Stomach smooth muscle (tissue), 2 donors: Measurements from ENCODE around the gene GOLGA1.
A peak's percentile ranks its signal among the peaks of the same experiment; 100 is the strongest.

Experiments
- H3K27ac ChIP-seq: one replicate; pipeline ENCODE4 v1.7.0; 2013; ENCODE audit warnings: mild to moderate bottlenecking, low read length, inconsistent platforms
- H3K27me3 ChIP-seq, 2 donors: one replicate each; pipeline ENCODE4 v1.7.0; 2013; ENCODE audit warnings: low read length in 2 of 2; ENCODE audit not compliant: insufficient read depth in 2 of 2, control insufficient read depth in 1 of 2
- H3K36me3 ChIP-seq, 2 donors: one replicate each; pipeline ENCODE4 v1.7.0; 2013; ENCODE audit warnings: low read length in 2 of 2; ENCODE audit not compliant: control insufficient read depth in 2 of 2, insufficient read depth in 2 of 2
- H3K4me1 ChIP-seq: one replicate; pipeline ENCODE4 v1.7.0; 2013; ENCODE audit warnings: low read length; ENCODE audit not compliant: control insufficient read depth, insufficient read depth
- H3K4me3 ChIP-seq, 2 donors: one replicate each; pipeline ENCODE4 v1.7.0; 2013; ENCODE audit warnings: low read length in 2 of 2
- H3K9ac ChIP-seq, 2 donors: one replicate each; pipeline ENCODE4 v1.7.0; 2013; ENCODE audit warnings: low read length in 2 of 2, mild to moderate bottlenecking in 1 of 2
- H3K9me3 ChIP-seq, 2 donors: one replicate each; pipeline ENCODE4 v1.7.0; 2013; ENCODE audit warnings: low read length in 2 of 2; ENCODE audit not compliant: control insufficient read depth in 2 of 2
- donor health status: healthy.
- donor health status: Pancreatic carcinoma.

The GOLGA1 gene

DNA sequence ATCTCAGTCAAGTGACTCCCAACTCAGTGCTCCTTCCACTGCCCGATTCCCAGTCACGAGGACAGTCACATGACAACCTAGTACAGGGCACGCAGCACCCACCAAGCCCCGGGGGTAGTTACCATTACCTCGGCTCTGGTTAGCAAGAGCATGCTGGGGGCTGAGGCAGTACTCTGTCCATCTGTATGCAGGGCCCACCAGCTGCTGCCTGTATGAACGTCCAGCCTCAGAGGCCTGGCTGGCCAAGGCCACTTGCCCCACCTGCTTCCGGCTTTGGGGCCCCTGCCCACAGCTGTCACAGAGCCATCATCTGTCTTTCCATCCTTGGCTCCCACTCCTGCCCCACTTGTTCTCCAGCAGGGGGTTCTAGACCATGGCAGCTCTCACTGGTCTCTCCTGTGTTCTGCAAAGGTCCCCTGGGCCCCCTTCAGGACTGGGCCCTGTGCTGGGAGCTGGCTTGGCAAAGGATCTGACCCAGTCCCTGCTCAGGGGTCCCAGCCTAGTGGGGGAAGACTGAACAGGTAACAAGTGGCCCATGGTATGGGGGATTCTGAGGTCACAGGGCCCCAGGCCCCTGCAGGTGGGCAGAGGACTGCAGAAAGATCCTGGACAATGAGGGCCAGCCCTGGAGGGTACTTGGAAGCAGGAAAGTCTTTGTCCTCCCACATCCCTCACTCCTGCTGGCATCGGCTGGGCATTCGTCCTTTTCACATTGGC, 82.4 kb downstream of the GOLGA1 start:
- Histone ChIP-seq H3K27ac (no peak overlapping the region), H3K4me1 (peaks cover 34% of the 10 kb centered on the region), H3K4me3 (no peak overlapping the region), H3K9me3 (no peaks in the 10 kb centered on the region), H3K36me3 (peaks cover 29 to 34% of the 10 kb centered on the region in 2 donors), H3K9ac (no peak overlapping the region), H3K27me3 (no peaks in the 10 kb centered on the region)

DNA sequence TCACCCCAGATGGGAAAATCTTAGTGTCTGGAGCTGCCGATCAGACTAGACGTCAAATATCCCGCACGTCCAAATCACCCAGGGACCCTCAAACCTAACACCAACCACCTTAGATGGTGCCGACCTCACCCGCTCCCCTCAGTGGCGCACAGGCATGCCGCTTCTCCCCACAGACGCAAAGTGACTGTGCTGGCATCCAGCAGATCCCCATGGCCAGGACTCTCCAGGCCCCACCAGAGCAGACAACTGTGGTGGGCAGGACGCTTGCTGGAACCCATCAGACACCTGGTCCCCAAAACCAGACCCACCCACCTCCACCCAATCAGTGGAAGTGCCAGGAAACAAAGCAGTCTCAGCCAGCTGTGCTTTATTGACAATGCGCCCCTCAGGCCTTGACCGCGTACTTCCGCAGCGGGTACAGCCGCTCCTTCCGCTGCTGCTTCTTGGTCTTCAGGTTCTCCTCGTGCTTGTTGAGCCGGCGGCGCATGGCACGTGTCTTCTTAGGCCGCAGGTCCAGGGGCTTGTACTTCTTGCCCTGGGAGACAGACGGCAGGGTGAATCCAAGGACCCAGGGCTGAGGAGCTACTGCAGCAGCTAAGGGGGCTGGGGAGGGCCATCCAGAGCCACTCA, 83.2 kb downstream of the GOLGA1 start:
- no peak overlapping the region for H3K4me3 ChIP-seq
- H3K9me3 ChIP-seq = no peaks in the 10 kb centered on the region
- H3K27ac ChIP-seq = no peak overlapping the region
- no peak overlapping the region for H3K9ac ChIP-seq
- H3K36me3 ChIP-seq = peaks cover 29 to 34% of the 10 kb centered on the region in 2 donors
- no peaks in the 10 kb centered on the region for H3K27me3 ChIP-seq
- H3K4me1 ChIP-seq = peaks cover 39% of the 10 kb centered on the region

DNA sequence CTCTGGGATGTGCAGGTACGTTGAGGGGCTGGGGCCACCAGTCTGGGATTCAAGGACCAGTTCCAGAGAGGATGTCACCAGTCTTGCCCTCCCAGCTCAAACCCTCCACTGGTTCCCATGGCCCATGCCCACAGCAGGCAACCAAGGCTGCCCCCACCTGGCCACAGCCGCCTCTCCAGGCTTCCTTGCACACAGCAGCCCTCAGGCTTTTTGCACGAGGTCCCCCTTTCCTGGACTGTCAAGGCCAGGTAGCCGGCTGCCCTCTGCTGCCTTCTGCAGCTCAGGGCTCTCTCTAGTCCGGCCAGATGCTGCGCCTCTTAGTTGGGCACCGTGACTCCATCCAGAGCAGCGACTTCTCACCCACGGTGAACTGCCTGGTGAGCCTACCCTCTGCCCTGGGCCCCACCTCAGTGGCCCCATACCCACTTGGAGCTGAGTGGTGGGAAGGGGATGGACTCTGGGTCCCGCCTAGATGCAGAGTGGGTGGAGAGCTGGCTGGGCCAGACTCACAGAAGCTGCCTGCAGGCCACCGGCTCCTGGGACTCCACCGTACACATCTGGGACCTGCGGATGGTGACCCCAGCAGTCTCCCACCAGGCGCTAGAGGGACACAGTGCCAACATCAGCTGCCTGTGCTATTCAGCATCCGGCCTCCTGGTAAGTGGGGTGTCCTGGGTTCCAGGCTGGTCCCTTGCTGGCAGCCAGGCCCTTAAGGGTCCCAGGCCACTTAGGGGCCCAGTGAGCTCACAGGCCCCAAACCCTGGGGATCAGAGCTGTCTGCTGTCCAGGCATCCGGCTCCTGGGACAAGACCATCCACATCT, 84.7 kb downstream of the GOLGA1 start:
- Histone ChIP-seq H3K27me3 (no peaks in the 10 kb centered on the region), H3K4me1 (peaks cover 40% of the 10 kb centered on the region), H3K4me3 (no peak overlapping the region), H3K9ac (no peak overlapping the region), H3K9me3 (no peaks in the 10 kb centered on the region), H3K27ac (no peak overlapping the region), H3K36me3 (peaks cover 29 to 34% of the 10 kb centered on the region in 2 donors)

DNA sequence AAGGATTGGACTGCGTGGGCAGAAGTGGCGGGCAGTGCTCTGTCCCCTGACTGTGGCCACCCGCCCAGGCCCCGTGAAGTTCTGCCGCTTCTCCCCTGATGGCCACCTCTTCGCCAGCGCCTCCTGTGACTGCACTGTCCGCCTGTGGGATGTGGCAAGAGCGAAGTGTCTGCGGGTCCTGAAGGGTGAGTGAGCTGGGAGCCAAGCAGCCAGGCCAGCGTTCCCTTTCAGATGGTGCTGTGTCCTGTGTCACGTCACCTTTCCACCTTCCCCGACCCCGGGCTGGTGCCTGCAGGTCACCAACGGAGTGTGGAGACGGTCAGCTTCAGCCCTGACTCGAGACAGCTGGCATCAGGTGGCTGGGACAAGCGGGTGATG, 85.3 kb downstream of the GOLGA1 start:
- Histone ChIP-seq H3K9me3 (no peaks in the 10 kb centered on the region), H3K4me1 (peaks cover 34% of the 10 kb centered on the region), H3K27ac (no peak overlapping the region), H3K27me3 (no peaks in the 10 kb centered on the region), H3K4me3 (no peak overlapping the region), H3K36me3 (peaks cover 26 to 33% of the 10 kb centered on the region in 2 donors), H3K9ac (no peak overlapping the region)

DNA sequence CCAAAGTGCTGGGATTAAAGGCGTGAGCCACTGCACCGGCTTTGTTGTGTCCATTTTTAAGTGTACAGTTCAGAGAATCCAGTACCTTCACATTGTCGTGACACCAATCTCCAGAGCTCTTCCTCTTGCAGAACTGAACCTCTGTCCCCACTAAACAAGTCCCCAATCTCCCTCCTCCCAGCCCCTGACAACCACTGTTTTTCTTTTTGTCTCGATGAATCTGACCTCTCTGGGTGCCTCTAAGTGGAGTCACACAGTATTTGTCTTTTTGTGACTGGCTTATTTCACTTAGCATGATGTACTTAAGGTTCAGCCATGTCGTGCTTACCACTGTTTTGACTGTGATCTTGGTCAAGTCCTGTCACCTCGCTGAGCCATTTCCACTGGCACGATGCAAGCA, 86.1 kb downstream of the GOLGA1 start:
- Histone ChIP-seq H3K36me3 (peaks cover 18 to 26% of the 10 kb centered on the region in 2 donors), H3K4me3 (no peak overlapping the region), H3K27ac (no peak overlapping the region), H3K9ac (no peak overlapping the region), H3K4me1 (peaks cover 30% of the 10 kb centered on the region), H3K9me3 (no peaks in the 10 kb centered on the region), H3K27me3 (no peaks in the 10 kb centered on the region)

DNA sequence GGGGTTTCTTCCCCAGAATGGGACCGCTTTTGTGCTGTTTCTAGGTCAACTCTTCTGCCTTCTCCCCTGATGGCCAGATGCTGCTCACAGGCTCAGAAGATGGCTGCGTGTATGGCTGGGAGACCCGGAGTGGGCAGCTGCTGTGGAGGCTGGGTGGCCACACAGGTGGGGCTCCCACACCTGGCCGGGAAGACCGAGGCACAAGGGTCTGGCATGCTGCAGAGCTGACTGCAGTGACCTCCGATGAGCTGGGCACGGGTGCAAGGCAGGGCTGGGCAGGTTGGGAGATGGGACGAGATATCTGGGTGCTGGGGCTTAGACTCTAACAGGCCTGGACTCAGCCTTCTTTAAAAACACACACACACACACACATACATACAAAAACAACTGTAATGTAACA, 86.7 kb downstream of the GOLGA1 start:
- H3K36me3 ChIP-seq = peaks cover 12 to 20% of the 10 kb centered on the region in 2 donors
- no peak overlapping the region for H3K9ac ChIP-seq
- H3K4me1 ChIP-seq = peaks cover 25% of the 10 kb centered on the region
- H3K27ac ChIP-seq = peak overlapping the region; percentile 11
- H3K9me3 ChIP-seq = no peaks in the 10 kb centered on the region
- H3K27me3 ChIP-seq = no peaks in the 10 kb centered on the region
- H3K4me3 ChIP-seq = no peak overlapping the region

DNA sequence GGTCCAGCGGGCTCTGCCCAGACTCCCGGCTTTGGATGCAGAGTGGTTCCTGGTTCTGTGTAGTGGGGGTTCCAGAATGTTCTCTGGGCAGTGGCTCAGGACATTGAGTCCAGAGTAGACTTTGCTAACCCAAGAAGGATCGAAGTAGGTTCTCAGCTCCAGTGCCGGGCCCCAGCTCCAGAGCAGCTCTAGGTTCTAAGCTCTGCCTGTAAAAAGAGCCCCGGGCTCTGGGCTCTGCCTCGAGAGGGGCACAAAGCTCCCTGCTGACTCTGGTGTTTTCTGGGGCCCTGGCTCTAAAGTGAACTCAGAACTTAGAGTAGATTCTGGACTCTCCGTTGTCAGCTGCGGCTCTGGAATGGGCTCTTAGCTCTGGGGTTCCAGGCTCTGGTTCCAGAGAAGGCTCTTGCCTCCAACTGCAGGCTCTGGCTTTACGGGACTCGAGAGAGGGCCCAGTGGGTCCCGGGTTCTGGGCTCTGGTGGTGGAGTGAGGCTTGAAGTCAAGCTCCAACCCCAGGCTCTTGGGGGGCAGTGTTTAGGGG, 87.2 kb downstream of the GOLGA1 start:
- Histone ChIP-seq H3K4me1 (peaks cover 21% of the 10 kb centered on the region), H3K9me3 (no peaks in the 10 kb centered on the region), H3K27ac (peak overlapping the region; percentile 46), H3K36me3 (peaks cover 8 to 16% of the 10 kb centered on the region in 2 donors), H3K27me3 (no peaks in the 10 kb centered on the region), H3K9ac (peak overlapping the region in 1 of 2 donors; percentile 48), H3K4me3 (peak overlapping the region in 1 of 2 donors; percentile 73)

DNA sequence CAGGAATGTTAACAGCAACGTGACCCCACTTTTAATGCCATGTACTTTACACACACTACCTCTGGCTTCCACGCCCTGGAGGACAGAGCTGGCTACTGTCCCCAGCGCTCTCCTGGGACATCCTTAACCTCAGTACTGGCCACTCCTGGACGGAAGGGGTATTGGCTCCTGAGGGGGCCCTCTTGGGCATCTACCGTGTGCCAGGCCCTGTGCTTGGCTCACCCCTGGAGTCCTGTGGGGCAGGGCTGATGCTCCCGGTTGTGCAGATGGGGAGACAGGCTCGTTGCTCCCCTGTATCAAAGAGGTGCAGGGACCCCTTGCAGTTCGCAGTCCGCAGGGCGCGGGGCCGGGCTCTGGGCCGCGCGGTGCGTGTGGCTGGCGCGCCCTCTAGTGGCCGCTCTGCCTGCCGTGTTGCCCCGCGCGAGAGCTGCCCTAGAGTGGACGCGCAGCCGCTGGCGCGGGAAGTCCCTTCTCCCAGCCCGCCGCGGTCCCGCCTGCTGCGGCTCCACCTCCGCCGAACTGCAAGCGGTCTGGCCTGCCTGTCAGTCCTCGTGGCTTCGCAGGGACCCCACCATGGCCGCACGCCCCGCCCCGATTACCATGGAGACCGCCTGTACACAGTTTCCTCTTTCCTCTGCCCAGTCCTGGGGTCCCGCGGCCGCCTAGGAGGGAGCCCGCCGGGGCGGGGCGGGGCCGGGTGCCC, 87.9 kb downstream of the GOLGA1 start, which contains the start of gene WDR38:
Gene WDR38 (plus strand): TSS at position 632 of the 703 bp plus-strand sequence. CDS start 72 bp downstream, outside the sequence.
- H3K9me3 ChIP-seq = no peaks in the 10 kb centered on the region
- H3K9ac ChIP-seq = peak within 1 kb of the TSS; percentile 48 to 55
- H3K4me3 ChIP-seq = peak within 1 kb of the TSS; percentile 73 to 76
- H3K36me3 ChIP-seq = peaks cover 4 to 12% of the 10 kb centered on the region in 2 donors
- H3K27me3 ChIP-seq = no peaks in the 10 kb centered on the region
- peak within 1 kb of the TSS; percentile 46 for H3K27ac ChIP-seq
- peaks cover 19% of the 10 kb centered on the region for H3K4me1 ChIP-seq

DNA sequence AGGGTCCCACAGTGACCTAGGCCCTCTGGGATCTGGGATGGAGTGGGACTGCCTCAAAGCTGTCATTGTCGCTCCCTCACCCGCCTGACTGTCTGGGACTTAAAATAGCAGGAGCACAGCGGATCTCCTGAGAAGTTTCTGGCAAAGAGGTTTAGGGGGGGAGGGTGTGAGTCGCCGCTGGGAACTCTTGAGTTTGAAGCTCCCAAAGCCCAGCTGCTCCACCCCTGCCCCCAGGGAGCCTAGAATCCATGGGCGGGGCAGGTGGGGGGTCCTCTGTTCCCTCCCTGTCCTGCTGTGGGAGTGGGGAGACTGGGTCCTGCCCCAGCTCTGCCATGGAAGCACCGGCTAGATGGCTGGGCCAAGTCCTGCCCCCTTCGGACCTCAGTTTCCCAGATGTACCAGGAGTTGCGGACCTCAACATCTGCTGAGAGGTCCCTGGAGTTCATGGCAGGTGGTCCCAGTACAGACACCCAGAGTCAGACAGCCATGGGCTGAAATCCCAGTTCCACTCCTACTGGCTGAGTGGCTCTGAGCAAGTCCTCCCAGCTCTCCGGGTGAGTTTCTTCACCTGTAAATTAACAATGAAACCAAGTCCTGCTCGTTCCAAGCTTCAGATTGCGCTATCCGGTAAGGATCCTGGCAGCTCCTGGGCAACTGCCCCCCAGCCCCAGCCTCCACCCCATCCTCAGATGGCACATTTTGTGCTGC, 88.6 kb downstream of the GOLGA1 start:
- peak overlapping the region; percentile 23 to 55 for H3K9ac ChIP-seq

More for the DNA sequence above, 88.6 kb downstream of the GOLGA1 start:
- Histone ChIP-seq H3K9me3 (no peaks in the 10 kb centered on the region), H3K27ac (no peak overlapping the region), H3K4me1 (peaks cover 19% of the 10 kb centered on the region), H3K36me3 (peaks cover 0 to 5% of the 10 kb centered on the region in 2 donors), H3K4me3 (peak overlapping the region; percentile 73 to 76), H3K27me3 (no peaks in the 10 kb centered on the region)
